HEK293 (cell line): ENCODE measurements around the gene STX4.

Experiments used
- CTCF ChIA-PET: fragments of 350-600 bp; formaldehyde crosslinking; extraction: SDS; loops from one replicate; lab custom pipeline; 2021; ENCODE audit warnings: antibody characterized with exemption; lab: Yijun Ruan, JAX
- POLR2A ChIA-PET: fragments of 300-600 bp; formaldehyde crosslinking; extraction: SDS; loops from one replicate; lab custom pipeline; 2020; ENCODE audit warnings: antibody characterized with exemption, inconsistent platforms; lab: Yijun Ruan, JAX
- H3K27ac ChIP-seq: fragments of 200-500 bp; sonication (Bioruptor generic); 2 replicates; pipeline ENCODE4 v1.5.1; 2014; ENCODE audit warnings: low read depth, low read length, control low read depth, inconsistent platforms; ENCODE audit errors: extremely low read depth
- H3K36me3 ChIP-seq, 2 experiments: fragments of 200-500 bp in 1 of 2; sonication (Bioruptor generic) in 1 of 2; 1 replicate in 1 of 2; 2 replicates in 1 of 2; pipeline ENCODE4 v1.5.1; 2014 to 2017; ENCODE audit warnings: inconsistent platforms in 2 of 2, low read length in 2 of 2; ENCODE audit not compliant: control insufficient read depth in 2 of 2, insufficient read depth in 1 of 2
- H3K4me1 ChIP-seq: fragments of 200-500 bp; sonication (Bioruptor generic); 2 replicates; pipeline ENCODE4 v1.5.1; 2014; ENCODE audit warnings: mild to moderate bottlenecking, low read length, inconsistent platforms; ENCODE audit not compliant: control insufficient read depth, insufficient read depth
- H3K4me3 ChIP-seq: 2 replicates; pipeline ENCODE4 v1.5.1; 2011; ENCODE audit warnings: low read depth, mild to moderate bottlenecking, control low read depth, low read length, moderate library complexity
- H3K9me3 ChIP-seq: fragments of 200-500 bp; sonication (Bioruptor generic); 2 replicates; pipeline ENCODE4 v1.5.1; 2014; ENCODE audit warnings: low read depth, low read length, inconsistent platforms; ENCODE audit not compliant: control insufficient read depth, insufficient read depth
- EGR2 ChIP-seq: fragments of 450-650 bp; formaldehyde crosslinking; IDR thresholded peaks from 2 replicates; pipeline ENCODE4 v1.5.1; 2016; ENCODE audit warnings: low read depth, missing biosample characterization, missing genetic modification characterization
- HIC1 ChIP-seq: fragments of 450-650 bp; formaldehyde crosslinking; IDR thresholded peaks from 2 replicates; pipeline ENCODE4 v1.5.1; 2016; ENCODE audit warnings: missing biosample characterization, missing genetic modification characterization
- HOXD13 ChIP-seq: sonication (generic); formaldehyde crosslinking; IDR thresholded peaks from 2 replicates; pipeline ENCODE4 v1.8.0; 2022; ENCODE audit warnings: missing genetic modification reagents, borderline replicate concordance
- INSM2 ChIP-seq: fragments of 450-650 bp; formaldehyde crosslinking; IDR thresholded peaks from 2 replicates; pipeline ENCODE4 v1.5.1; 2016; ENCODE audit warnings: missing biosample characterization, missing genetic modification characterization
- PATZ1 ChIP-seq: fragments of 450-650 bp; formaldehyde crosslinking; IDR thresholded peaks from 2 replicates; pipeline ENCODE4 v1.5.1; 2016; ENCODE audit warnings: missing biosample characterization, missing genetic modification characterization
- PRDM1 ChIP-seq: fragments of 450-650 bp; formaldehyde crosslinking; IDR thresholded peaks from 2 replicates; pipeline ENCODE4; 2016; ENCODE audit warnings: missing biosample characterization, missing genetic modification characterization
- YY1 ChIP-seq: fragments of 450-650 bp; formaldehyde crosslinking; IDR thresholded peaks from 2 replicates; pipeline ENCODE4 v1.5.1; 2018; ENCODE audit warnings: missing biosample characterization, missing genetic modification characterization
- ZBTB11 ChIP-seq: fragments of 450-650 bp; formaldehyde crosslinking; conservative IDR thresholded peaks from 2 replicates; pipeline ENCODE4 v1.5.1; 2016; ENCODE audit warnings: low read depth, missing biosample characterization, missing genetic modification characterization
- ZBTB20 ChIP-seq: fragments of 450-650 bp; formaldehyde crosslinking; IDR thresholded peaks from 2 replicates; pipeline ENCODE4 v1.5.1; 2016; ENCODE audit warnings: missing biosample characterization, missing genetic modification characterization
- ZBTB26 ChIP-seq: fragments of 450-650 bp; formaldehyde crosslinking; optimal IDR thresholded peaks from 2 replicates; pipeline ENCODE3; 2016; ENCODE audit warnings: missing biosample characterization, mild to moderate bottlenecking, missing genetic modification characterization
- ZNF132 ChIP-seq: fragments of 450-650 bp; formaldehyde crosslinking; IDR thresholded peaks from 2 replicates; pipeline ENCODE4 v1.5.1; 2017; ENCODE audit warnings: missing biosample characterization, missing genetic modification characterization, borderline replicate concordance
- ZNF146 ChIP-seq: fragments of 450-650 bp; formaldehyde crosslinking; IDR thresholded peaks from 2 replicates; pipeline ENCODE4 v1.5.1; 2016; ENCODE audit warnings: missing biosample characterization, missing genetic modification characterization
- ZNF311 ChIP-seq: fragments of 450-650 bp; formaldehyde crosslinking; IDR thresholded peaks from 2 replicates; pipeline ENCODE4 v1.5.1; 2017; ENCODE audit warnings: missing biosample characterization, missing genetic modification characterization, borderline replicate concordance
- ZNF37A ChIP-seq: fragments of 450-650 bp; IDR thresholded peaks from 2 replicates; pipeline ENCODE4 v1.5.1; 2018; ENCODE audit warnings: missing biosample characterization, missing genetic modification characterization
- ZNF426 ChIP-seq: fragments of 450-650 bp; formaldehyde crosslinking; IDR thresholded peaks from 2 replicates; pipeline ENCODE4 v1.5.1; 2017; ENCODE audit warnings: missing biosample characterization, missing genetic modification characterization, mild to moderate bottlenecking, inconsistent platforms, moderate library complexity
- ZNF513 ChIP-seq: fragments of 450-650 bp; IDR thresholded peaks from 2 replicates; pipeline ENCODE4 v1.5.1; 2018; ENCODE audit warnings: missing biosample characterization, missing genetic modification characterization
- ZNF521 ChIP-seq: fragments of 450-650 bp; formaldehyde crosslinking; IDR thresholded peaks from 2 replicates; pipeline ENCODE4 v1.5.1; 2017; ENCODE audit warnings: missing biosample characterization, mild to moderate bottlenecking, missing genetic modification characterization
- ZNF529 ChIP-seq: fragments of 450-650 bp; formaldehyde crosslinking; IDR thresholded peaks from 2 replicates; pipeline ENCODE4 v1.5.1; 2017; ENCODE audit warnings: missing genetic modification characterization, missing biosample characterization; ENCODE audit not compliant: insufficient replicate concordance
- ZNF692 ChIP-seq: fragments of 450-650 bp; formaldehyde crosslinking; IDR thresholded peaks from 2 replicates; pipeline ENCODE4 v1.5.1; 2016; ENCODE audit warnings: missing biosample characterization, missing genetic modification characterization
- ZSCAN23 ChIP-seq: fragments of 450-650 bp; formaldehyde crosslinking; IDR thresholded peaks from 2 replicates; pipeline ENCODE4 v1.5.1; 2016; ENCODE audit warnings: missing biosample characterization, missing genetic modification characterization

The STX4 gene

GRCh38 chr16:30991052-30991451 lies 42.3 kb upstream of the STX4 start:
- H3K4me1 ChIP-seq = no peaks in the 10 kb centered on the region
- no peaks in the 10 kb centered on the region for H3K9me3 ChIP-seq
- CTCF ChIA-PET = interaction anchor here (0.6 kb wide), 1 partner anchor 1173 kb away, joined by 3 read pairs; no protein-coding TSS in a partner anchor
- no peak overlapping the region for H3K27ac ChIP-seq
- peaks cover 0 to 15% of the 10 kb centered on the region in 2 experiments; a peak in 1 of 3 replicates for H3K36me3 ChIP-seq
- TF ChIP-seq ZBTB26 (no peak), EGR2 (tag by site-specific recombination) (no peak), ZNF37A (tag by site-specific recombination) (no peak), ZNF132 (tag by site-specific recombination) (no peak), INSM2 (tag by site-specific recombination) (no peak), ZBTB11 (tag by site-specific recombination) (no peak), ZBTB20 (tag by site-specific recombination) (no peak), HIC1 (tag by site-specific recombination) (no peak), YY1 (tag by site-specific recombination) (no peak), ZNF692 (tag by site-specific recombination) (no peak), ZNF311 (tag by site-specific recombination) (no peak), ZSCAN23 (tag by site-specific recombination) (no peak), PATZ1 (tag by site-specific recombination) (no peak), ZNF146 (tag by site-specific recombination) (no peak), ZNF529 (tag by site-specific recombination) (no peak), ZNF521 (tag by site-specific recombination) (no peak), PRDM1 (tag by site-specific recombination) (no peak), HOXD13 (CRISPR knock-in tag) (no peak), ZNF426 (tag by site-specific recombination) (no peak), ZNF513 (tag by site-specific recombination) (no peak)
- no peak overlapping the region for H3K4me3 ChIP-seq
- POLR2A ChIA-PET = no interaction called here
